Coronary artery (tissue), 2 donors: ENCODE results near the gene LHX5.

ENCODE experiments used
- DNase-seq: peaks from one replicate; pipeline ENCODE4 v3.0.0-alpha.2; 2017; ENCODE audit warnings: low spot score
- H3K27ac ChIP-seq, 2 donors: fragments of 200-600 bp; sonication (generic); one replicate each; pipeline ENCODE4 v1.5.1; 2016 to 2019
- H3K4me3 ChIP-seq: fragments of 200-600 bp; sonication (generic); 2 replicates; pipeline ENCODE4 v1.5.1; 2016; ENCODE audit warnings: mild to moderate bottlenecking, moderate library complexity
- TF ChIP-seq, protein P1 (sequence below): fragments of 200-600 bp; sonication (generic); IDR thresholded peaks from one replicate; pipeline ENCODE4 v1.5.1; 2019; ENCODE audit warnings: antibody characterized with exemption

LHX5 gene

DNA sequence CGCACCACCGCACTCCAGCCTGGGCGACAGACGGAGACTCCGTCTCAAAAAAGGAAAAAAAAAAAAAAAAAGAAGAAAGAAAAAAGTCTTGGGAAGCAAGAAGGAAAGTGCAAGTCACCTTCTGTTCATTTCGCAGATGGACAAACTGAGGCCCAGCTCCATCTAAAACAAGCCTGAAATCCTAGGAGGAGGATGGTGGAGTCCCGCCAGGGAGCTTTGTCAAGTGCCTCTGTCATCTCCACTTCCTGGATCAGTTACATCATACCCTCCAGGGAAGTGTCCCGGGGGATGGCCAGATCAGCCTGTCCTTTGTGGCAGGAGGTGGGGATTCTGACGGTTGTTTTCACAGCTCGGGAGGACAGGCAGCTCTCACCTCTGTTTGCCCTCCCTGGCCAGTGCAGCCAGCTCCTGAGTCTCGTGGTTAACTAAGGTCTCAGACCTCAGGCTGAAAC is 58.2 kb downstream of the LHX5 start:
- TF ChIP-seq, protein P1, sequence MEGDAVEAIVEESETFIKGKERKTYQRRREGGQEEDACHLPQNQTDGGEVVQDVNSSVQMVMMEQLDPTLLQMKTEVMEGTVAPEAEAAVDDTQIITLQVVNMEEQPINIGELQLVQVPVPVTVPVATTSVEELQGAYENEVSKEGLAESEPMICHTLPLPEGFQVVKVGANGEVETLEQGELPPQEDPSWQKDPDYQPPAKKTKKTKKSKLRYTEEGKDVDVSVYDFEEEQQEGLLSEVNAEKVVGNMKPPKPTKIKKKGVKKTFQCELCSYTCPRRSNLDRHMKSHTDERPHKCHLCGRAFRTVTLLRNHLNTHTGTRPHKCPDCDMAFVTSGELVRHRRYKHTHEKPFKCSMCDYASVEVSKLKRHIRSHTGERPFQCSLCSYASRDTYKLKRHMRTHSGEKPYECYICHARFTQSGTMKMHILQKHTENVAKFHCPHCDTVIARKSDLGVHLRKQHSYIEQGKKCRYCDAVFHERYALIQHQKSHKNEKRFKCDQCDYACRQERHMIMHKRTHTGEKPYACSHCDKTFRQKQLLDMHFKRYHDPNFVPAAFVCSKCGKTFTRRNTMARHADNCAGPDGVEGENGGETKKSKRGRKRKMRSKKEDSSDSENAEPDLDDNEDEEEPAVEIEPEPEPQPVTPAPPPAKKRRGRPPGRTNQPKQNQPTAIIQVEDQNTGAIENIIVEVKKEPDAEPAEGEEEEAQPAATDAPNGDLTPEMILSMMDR: no peak
- Histone ChIP-seq H3K27ac (no peak overlapping the region), H3K4me3 (no peak overlapping the region)
- no peak for DNase-seq
